Measurements from ENCODE around the gene SLC25A13.

The SLC25A13 gene

DNA sequence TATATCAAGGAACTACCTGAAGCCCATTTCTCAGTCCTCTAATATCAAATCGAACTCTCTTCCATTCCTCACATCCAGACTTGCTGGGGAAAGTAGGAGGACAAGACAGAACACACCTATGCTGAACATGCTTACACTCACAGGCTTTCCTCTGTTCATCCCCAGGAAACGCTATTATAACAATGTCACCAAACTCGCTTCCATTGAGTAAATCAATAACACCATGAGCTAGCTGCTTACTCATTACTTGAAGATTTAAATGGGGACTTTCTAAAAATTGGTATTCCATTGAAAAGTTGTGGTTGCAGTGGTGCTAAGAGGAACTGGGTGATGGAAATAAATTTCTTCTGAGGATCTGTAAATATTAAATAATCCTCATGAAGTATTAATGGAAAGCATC is 88.8 kb downstream of the SLC25A13 start:
- Histone ChIP-seq H3K36me3 (ENCODE audit: control insufficient read depth, insufficient read depth, low read length) (no peaks in the 10 kb centered on the region; the same call in none of the 2 replicates), H3K4me1 (ENCODE audit: control insufficient read depth, insufficient read depth, low read length) (no peaks in the 10 kb centered on the region; the same call in 1 of the 2 replicates), H3K27me3 (ENCODE audit: control insufficient read depth, insufficient read depth, low read length) (no peaks in the 10 kb centered on the region), H3K27ac (ENCODE audit: low read length) (no peak overlapping the region), H3K9me3 (ENCODE audit: control insufficient read depth, insufficient read depth, low read length) (no peaks in the 10 kb centered on the region), H3K4me3 (ENCODE audit: low read length) (no peak overlapping the region)
- no peak for DNase-seq (ENCODE audit: low read depth, low spot score)
- WGBS (ENCODE audit: insufficient coverage, insufficient read length), result no CpG with 5 or more reads among the region's 3 CpGs

DNA sequence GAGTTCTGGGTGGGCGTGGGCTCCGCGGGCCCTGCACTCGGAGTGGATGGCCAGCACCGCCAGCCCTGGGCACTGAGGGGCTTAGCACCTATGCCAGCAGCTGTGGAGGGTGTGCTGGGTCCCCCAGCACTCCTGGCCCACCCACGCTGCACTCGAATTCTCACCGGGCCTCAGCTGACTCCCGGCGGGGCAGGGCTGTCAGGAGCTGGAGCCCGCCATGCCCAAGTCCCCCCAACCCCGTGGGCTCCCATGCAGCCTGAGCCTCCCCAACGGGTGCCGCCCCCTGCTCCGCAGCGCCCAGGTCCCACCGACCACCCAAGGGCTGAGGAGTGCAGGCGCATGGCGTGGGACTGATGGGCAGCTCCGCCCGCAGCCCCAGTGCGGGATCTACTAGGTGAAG is 93.1 kb downstream of the SLC25A13 start:
- Histone ChIP-seq H3K27ac (ENCODE audit: low read length) (no peak overlapping the region), H3K36me3 (ENCODE audit: control insufficient read depth, insufficient read depth, low read length) (no peaks in the 10 kb centered on the region; the same call in none of the 2 replicates), H3K4me3 (ENCODE audit: low read length) (no peak overlapping the region), H3K27me3 (ENCODE audit: control insufficient read depth, insufficient read depth, low read length) (no peaks in the 10 kb centered on the region), H3K9me3 (ENCODE audit: control insufficient read depth, insufficient read depth, low read length) (no peaks in the 10 kb centered on the region), H3K4me1 (ENCODE audit: control insufficient read depth, insufficient read depth, low read length) (no peaks in the 10 kb centered on the region; the same call in 1 of the 2 replicates)
- no peak for DNase-seq (ENCODE audit: low read depth, low spot score)
- no CpG with 5 or more reads among the region's 22 CpGs for WGBS (ENCODE audit: insufficient coverage, insufficient read length)

DNA sequence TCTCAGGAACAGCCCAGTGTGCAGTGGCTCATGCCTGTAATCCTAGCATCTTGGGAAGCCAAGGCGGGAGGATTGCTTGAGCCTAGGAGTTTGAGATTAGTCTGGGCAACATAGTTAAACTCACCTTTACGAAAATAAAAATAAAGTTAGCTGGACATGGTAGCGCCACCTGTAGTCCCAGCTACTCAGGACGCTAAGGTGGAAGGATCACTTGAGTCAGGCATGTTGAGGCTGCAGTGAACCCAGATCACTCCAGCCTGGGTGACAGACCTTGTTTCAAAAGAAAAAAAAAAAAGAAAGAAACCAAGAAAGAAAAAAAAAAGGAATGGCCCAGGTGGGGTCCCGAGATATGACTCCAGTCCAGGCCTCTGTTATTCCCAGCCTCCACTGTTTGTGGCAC is 96.6 kb downstream of the SLC25A13 start:
- WGBS (ENCODE audit: insufficient coverage, insufficient read length), result no CpG with 5 or more reads among the region's 5 CpGs
- Histone ChIP-seq H3K36me3 (ENCODE audit: control insufficient read depth, insufficient read depth, low read length) (no peaks in the 10 kb centered on the region; the same call in none of the 2 replicates), H3K4me1 (ENCODE audit: control insufficient read depth, insufficient read depth, low read length) (peaks cover 1% of the 10 kb centered on the region), H3K27me3 (ENCODE audit: control insufficient read depth, insufficient read depth, low read length) (no peaks in the 10 kb centered on the region), H3K9me3 (ENCODE audit: control insufficient read depth, insufficient read depth, low read length) (no peaks in the 10 kb centered on the region), H3K4me3 (ENCODE audit: low read length) (no peak overlapping the region), H3K27ac (ENCODE audit: low read length) (no peak overlapping the region)
- DNase-seq (ENCODE audit: low read depth, low spot score), result no peak

DNA sequence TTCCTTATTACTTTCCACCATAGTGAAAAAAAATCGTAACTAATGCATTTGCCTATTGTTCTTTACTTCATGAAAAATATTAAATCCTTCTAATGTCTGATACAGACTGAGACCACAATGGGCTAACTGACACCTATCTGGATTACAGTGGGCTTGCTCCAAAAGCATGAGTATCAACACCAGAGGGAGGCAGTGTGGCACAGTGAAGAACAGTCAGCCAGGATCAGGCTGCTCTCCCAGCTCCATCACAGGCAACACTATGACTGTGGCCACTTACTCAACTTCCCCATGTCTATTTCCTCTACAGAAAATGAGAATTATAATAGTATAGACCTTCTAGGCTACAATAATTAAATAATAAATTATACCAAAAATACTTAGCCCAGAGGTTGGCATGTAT is 97.2 kb downstream of the SLC25A13 start:
- H3K27ac ChIP-seq (ENCODE audit: low read length), result no peak overlapping the region
- no CpG with 5 or more reads among the region's 1 CpG for WGBS (ENCODE audit: insufficient coverage, insufficient read length)
- no peaks in the 10 kb centered on the region for H3K9me3 ChIP-seq (ENCODE audit: control insufficient read depth, insufficient read depth, low read length)
- peak; percentile 20 for DNase-seq (ENCODE audit: low read depth, low spot score)
- H3K4me3 ChIP-seq (ENCODE audit: low read length), result no peak overlapping the region
- H3K36me3 ChIP-seq (ENCODE audit: control insufficient read depth, insufficient read depth, low read length), result no peaks in the 10 kb centered on the region; the same call in none of the 2 replicates
- peaks cover 1% of the 10 kb centered on the region for H3K4me1 ChIP-seq (ENCODE audit: control insufficient read depth, insufficient read depth, low read length)
- H3K27me3 ChIP-seq (ENCODE audit: control insufficient read depth, insufficient read depth, low read length), result no peaks in the 10 kb centered on the region

DNA sequence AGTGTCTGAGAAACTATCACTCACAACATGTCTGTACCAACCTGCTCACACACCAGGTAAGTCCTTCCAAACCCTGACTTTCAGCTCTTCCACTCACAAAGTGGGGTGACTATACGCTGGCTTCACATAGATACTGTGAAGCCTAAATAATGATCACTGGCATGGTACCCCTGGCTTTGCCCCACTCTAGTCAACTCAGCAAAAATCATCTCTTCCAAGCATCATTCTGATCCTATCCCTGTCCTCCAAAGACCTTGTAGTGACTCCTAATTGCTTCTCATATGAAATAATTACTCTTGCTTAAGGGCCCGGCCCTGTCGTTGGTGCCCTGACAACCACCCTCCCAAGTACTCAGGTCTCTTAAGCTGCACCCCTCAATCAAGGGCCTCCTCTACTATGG is 97.8 kb downstream of the SLC25A13 start:
- Histone ChIP-seq H3K4me1 (ENCODE audit: control insufficient read depth, insufficient read depth, low read length) (peaks cover 1% of the 10 kb centered on the region), H3K36me3 (ENCODE audit: control insufficient read depth, insufficient read depth, low read length) (no peaks in the 10 kb centered on the region; the same call in none of the 2 replicates), H3K27me3 (ENCODE audit: control insufficient read depth, insufficient read depth, low read length) (no peaks in the 10 kb centered on the region), H3K4me3 (ENCODE audit: low read length) (no peak overlapping the region), H3K27ac (ENCODE audit: low read length) (no peak overlapping the region), H3K9me3 (ENCODE audit: control insufficient read depth, insufficient read depth, low read length) (no peaks in the 10 kb centered on the region)
- WGBS (ENCODE audit: insufficient coverage, insufficient read length), result no CpG with 5 or more reads among the region's 3 CpGs
- no peak for DNase-seq (ENCODE audit: low read depth, low spot score)

DNA sequence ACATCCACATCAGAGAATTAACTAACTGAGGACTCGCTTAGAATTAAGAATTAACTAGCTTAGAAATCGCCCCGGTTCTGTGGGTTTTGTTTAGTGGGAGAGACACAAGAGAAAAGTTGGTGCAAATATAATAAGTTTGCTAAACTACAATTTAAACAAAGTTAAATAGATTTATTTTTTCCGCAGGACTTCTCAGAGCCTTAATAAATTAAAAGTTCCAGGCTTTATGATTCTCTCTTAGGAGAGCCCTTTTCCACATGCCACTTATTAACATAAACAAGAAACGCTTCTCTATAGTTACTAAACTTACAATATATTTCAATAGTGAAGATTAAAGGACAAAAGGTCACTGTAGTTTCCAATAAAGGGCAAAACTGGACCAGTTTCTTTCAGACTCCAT is 100.0 kb downstream of the SLC25A13 start:
- H3K4me3 ChIP-seq (ENCODE audit: low read length), result no peak overlapping the region
- H3K27me3 ChIP-seq (ENCODE audit: control insufficient read depth, insufficient read depth, low read length), result no peaks in the 10 kb centered on the region
- H3K4me1 ChIP-seq (ENCODE audit: control insufficient read depth, insufficient read depth, low read length), result peaks cover 1% of the 10 kb centered on the region; the same call in 1 of the 2 replicates
- DNase-seq (ENCODE audit: low read depth, low spot score), result no peak
- H3K27ac ChIP-seq (ENCODE audit: low read length), result no peak overlapping the region
- WGBS (ENCODE audit: insufficient coverage, insufficient read length), result no CpG with 5 or more reads among the region's 5 CpGs
- H3K9me3 ChIP-seq (ENCODE audit: control insufficient read depth, insufficient read depth, low read length), result no peaks in the 10 kb centered on the region
- H3K36me3 ChIP-seq (ENCODE audit: control insufficient read depth, insufficient read depth, low read length), result no peaks in the 10 kb centered on the region

DNA sequence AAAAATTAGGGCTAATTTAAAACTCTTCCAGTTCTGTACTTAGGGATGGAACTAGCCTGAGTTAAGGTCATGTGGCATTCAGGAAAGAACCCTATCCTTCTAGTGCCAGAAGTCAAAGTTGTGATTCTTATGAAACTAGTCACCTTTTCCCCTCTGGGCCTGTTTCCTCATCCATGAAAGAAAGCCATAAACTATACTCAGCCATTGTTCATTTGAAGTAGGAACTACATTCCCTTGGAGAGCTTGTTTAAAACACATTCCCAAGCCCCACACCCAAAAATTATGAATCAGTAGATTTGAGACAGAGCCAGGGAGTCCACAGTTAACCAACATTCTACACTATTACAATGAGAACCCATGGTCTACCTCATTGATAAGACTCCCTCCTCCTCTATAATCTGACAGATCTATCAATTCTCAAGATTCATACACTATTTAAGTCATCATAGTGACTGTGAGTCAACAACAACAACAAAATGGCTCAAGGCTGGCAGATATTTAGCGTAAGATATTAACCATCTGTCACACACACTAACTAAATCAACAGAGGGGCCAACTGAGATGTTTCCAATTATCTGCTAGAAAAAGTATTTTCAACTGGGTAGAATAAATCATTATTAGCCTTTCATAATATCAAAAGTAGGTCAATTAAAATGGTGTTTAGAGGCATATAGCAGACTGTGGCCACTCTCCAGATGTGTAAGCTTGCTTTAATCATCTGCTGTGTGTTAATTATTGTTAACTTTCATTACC is 102.3 kb downstream of the SLC25A13 start:
- no CpG with 5 or more reads among the region's 1 CpG for WGBS (ENCODE audit: insufficient coverage, insufficient read length)

DNA sequence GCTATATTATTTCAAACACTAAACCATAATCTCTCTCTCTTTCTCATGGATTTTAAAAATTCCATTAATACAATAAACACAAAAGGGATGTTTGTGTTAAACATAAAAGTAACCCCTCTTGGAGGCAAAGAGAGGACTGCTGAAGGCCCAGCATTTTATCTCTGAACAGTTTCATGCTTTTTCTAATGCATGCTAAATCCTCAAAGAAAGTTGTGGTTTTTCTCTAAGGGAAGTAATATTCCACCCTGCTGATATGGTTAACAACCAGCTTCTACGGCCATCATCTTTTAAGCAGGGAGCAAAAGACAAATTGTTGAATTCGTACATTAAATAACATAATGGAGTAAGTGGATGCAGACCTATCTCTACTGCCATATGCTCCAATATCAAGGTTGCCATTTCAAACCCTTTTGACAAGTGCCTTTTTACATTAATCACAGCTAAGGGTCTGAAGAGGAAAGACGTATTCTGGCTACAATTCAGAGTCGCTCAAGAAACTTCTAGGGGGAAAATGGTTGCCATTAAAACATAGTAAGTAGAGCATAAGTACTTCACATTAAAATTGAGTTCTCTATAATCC is 103.1 kb downstream of the SLC25A13 start:
- no peak for DNase-seq (ENCODE audit: low read depth, low spot score)
- H3K27ac ChIP-seq (ENCODE audit: low read length), result no peak overlapping the region
- H3K27me3 ChIP-seq (ENCODE audit: control insufficient read depth, insufficient read depth, low read length), result no peaks in the 10 kb centered on the region
- peaks cover 1% of the 10 kb centered on the region; the same call in 1 of the 2 replicates for H3K4me1 ChIP-seq (ENCODE audit: control insufficient read depth, insufficient read depth, low read length)
- WGBS (ENCODE audit: insufficient coverage, insufficient read length), result no CpG with 5 or more reads among the region's 4 CpGs
- no peak overlapping the region for H3K4me3 ChIP-seq (ENCODE audit: low read length)
- H3K9me3 ChIP-seq (ENCODE audit: control insufficient read depth, insufficient read depth, low read length), result no peaks in the 10 kb centered on the region
- H3K36me3 ChIP-seq (ENCODE audit: control insufficient read depth, insufficient read depth, low read length), result no peaks in the 10 kb centered on the region

More for the DNA sequence above, 102.3 kb downstream of the SLC25A13 start:
- no peak for DNase-seq (ENCODE audit: low read depth, low spot score)
- Histone ChIP-seq H3K27me3 (ENCODE audit: control insufficient read depth, insufficient read depth, low read length) (no peaks in the 10 kb centered on the region), H3K4me1 (ENCODE audit: control insufficient read depth, insufficient read depth, low read length) (peaks cover 1% of the 10 kb centered on the region; the same call in 1 of the 2 replicates), H3K36me3 (ENCODE audit: control insufficient read depth, insufficient read depth, low read length) (no peaks in the 10 kb centered on the region), H3K27ac (ENCODE audit: low read length) (no peak overlapping the region), H3K9me3 (ENCODE audit: control insufficient read depth, insufficient read depth, low read length) (no peaks in the 10 kb centered on the region), H3K4me3 (ENCODE audit: low read length) (no peak overlapping the region)

DNA sequence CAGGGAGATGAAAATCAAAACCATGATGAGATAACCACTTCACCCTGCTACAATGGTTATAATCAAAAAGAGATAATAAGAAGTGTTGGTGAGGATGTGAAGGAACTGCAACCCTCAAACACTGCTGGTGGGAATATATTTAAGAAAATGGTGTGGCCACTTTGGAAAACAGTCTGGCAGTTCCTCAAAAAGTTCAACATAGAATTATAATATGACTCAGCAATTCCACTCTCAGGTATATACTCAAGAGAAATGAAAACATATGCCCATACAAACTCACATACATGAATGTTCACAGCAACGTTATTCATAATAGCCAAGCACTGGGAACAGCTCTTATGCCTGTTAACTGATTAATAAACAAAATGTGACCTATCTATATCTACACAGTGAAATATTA is 104.8 kb downstream of the SLC25A13 start:
- Histone ChIP-seq H3K36me3 (ENCODE audit: control insufficient read depth, insufficient read depth, low read length) (no peaks in the 10 kb centered on the region), H3K27ac (ENCODE audit: low read length) (no peak overlapping the region), H3K4me3 (ENCODE audit: low read length) (no peak overlapping the region), H3K9me3 (ENCODE audit: control insufficient read depth, insufficient read depth, low read length) (no peaks in the 10 kb centered on the region), H3K27me3 (ENCODE audit: control insufficient read depth, insufficient read depth, low read length) (no peaks in the 10 kb centered on the region), H3K4me1 (ENCODE audit: control insufficient read depth, insufficient read depth, low read length) (peaks cover 2% of the 10 kb centered on the region)
- WGBS (ENCODE audit: insufficient coverage, insufficient read length), result no CpG with 5 or more reads among the region's 1 CpG
- DNase-seq (ENCODE audit: low read depth, low spot score), result no peak

DNA sequence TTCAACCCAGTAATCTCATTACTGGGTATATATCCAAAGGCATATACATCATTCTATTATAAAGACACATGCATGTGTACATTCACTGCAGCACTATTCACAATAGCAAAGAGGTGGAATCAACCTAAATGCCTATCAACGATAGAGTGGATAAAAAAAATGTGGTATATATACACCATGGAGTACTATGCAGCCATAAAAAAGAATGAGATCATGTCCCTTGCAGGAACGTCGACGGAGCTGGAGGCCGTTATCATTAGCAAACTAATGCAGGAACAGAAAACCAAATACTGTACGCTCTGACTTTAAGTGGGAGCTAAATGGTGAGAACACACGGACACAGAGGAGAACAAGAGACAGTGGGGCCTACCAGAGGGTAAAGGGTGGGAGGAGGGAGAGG is 105.5 kb downstream of the SLC25A13 start:
- WGBS (ENCODE audit: insufficient coverage, insufficient read length), result no CpG with 5 or more reads among the region's 7 CpGs
- no peaks in the 10 kb centered on the region for H3K27me3 ChIP-seq (ENCODE audit: control insufficient read depth, insufficient read depth, low read length)
- H3K4me1 ChIP-seq (ENCODE audit: control insufficient read depth, insufficient read depth, low read length), result peaks cover 4% of the 10 kb centered on the region
- H3K27ac ChIP-seq (ENCODE audit: low read length), result no peak overlapping the region
- H3K4me3 ChIP-seq (ENCODE audit: low read length), result no peak overlapping the region
- H3K9me3 ChIP-seq (ENCODE audit: control insufficient read depth, insufficient read depth, low read length), result no peaks in the 10 kb centered on the region
- no peak for DNase-seq (ENCODE audit: low read depth, low spot score)
- no peaks in the 10 kb centered on the region for H3K36me3 ChIP-seq (ENCODE audit: control insufficient read depth, insufficient read depth, low read length)

All from iPS DF 6.9 (cell line).